Measurements from ENCODE around the gene SNRPD2.
"Not testable (repeated sequence)": the region's sequence is repeated elsewhere in the genome, so short reads cannot be mapped to it uniquely, and the experiment has no call there.

Gene SNRPD2

GRCh38 chr19:45691516-45692186 lies at the start of gene SNRPD2:
TSS of gene SNRPD2 (minus strand) at chr19:45691953. CDS start at chr19:45691888, 65 bp downstream.
- DNase-seq (ENCODE audit: low read depth in 2 of 2, low spot score in 1 of 2): peak; percentile 83 to 89

- no peak for DNase-seq (ENCODE audit: low read depth in 2 of 2, low spot score in 1 of 2)
Observed at GRCh38 chr19:45739498-45740439, 48.0 kb upstream of the SNRPD2 start.

GRCh38 chr19:45733160-45733810 lies 41.5 kb upstream of the SNRPD2 start, which contains the start of gene MEIOSIN:
TSS of gene MEIOSIN (plus strand) at chr19:45733439. CDS start at chr19:45735377, 1,938 bp downstream.
- DNase-seq (ENCODE audit: low read depth in 2 of 2, low spot score in 1 of 2): no peak

GRCh38 chr19:45730368-45731288 lies 38.9 kb upstream of the SNRPD2 start, which contains the start of gene FBXO46:
TSS of gene FBXO46 (minus strand) at chr19:45730896. CDS start at chr19:45713495, 17,401 bp downstream.
- DNase-seq (ENCODE audit: low read depth in 2 of 2, low spot score in 1 of 2): peak; percentile 84 to 85

GRCh38 chr19:45729800-45730290 lies 38.1 kb upstream of the SNRPD2 start:
- DNase-seq (ENCODE audit: low read depth in 2 of 2, low spot score in 1 of 2): no peak

- not testable (repeated sequence) for DNase-seq (ENCODE audit: low read depth in 2 of 2, low spot score in 1 of 2)
Observed at GRCh38 chr19:45728683-45729082, 36.9 kb upstream of the SNRPD2 start.

- DNase-seq (ENCODE audit: low read depth in 2 of 2, low spot score in 1 of 2): not testable (repeated sequence)
Observed at GRCh38 chr19:45720065-45720464, 28.3 kb upstream of the SNRPD2 start.

GRCh38 chr19:45717983-45718650 lies 26.4 kb upstream of the SNRPD2 start:
- no peak for DNase-seq (ENCODE audit: low read depth in 2 of 2, low spot score in 1 of 2)

- peak; percentile 91 to 96 for DNase-seq (ENCODE audit: low read depth in 2 of 2, low spot score in 1 of 2)
Observed at GRCh38 chr19:45717131-45717982, 25.6 kb upstream of the SNRPD2 start.

GRCh38 chr19:45716359-45717130 lies 24.8 kb upstream of the SNRPD2 start:
- DNase-seq (ENCODE audit: low read depth in 2 of 2, low spot score in 1 of 2): no peak

GRCh38 chr19:45715139-45715538 lies 23.4 kb upstream of the SNRPD2 start:
- DNase-seq (ENCODE audit: low read depth in 2 of 2, low spot score in 1 of 2): no peak

GRCh38 chr19:45713141-45713540 lies 21.4 kb upstream of the SNRPD2 start:
- DNase-seq (ENCODE audit: low read depth in 2 of 2, low spot score in 1 of 2): no peak

GRCh38 chr19:45712699-45713067 lies 20.9 kb upstream of the SNRPD2 start:
- no peak for DNase-seq (ENCODE audit: low read depth in 2 of 2, low spot score in 1 of 2)

- no peak for DNase-seq (ENCODE audit: low read depth in 2 of 2, low spot score in 1 of 2)
Observed at GRCh38 chr19:45711851-45712698, 20.3 kb upstream of the SNRPD2 start.

- DNase-seq (ENCODE audit: low read depth in 2 of 2, low spot score in 1 of 2): no peak
Observed at GRCh38 chr19:45710356-45711130, 18.8 kb upstream of the SNRPD2 start.

GRCh38 chr19:45705710-45706415 lies 14.1 kb upstream of the SNRPD2 start:
- DNase-seq (ENCODE audit: low read depth in 2 of 2, low spot score in 1 of 2): no peak

Measured in stimulated activated CD8-positive, alpha-beta memory T cell treated with anti-CD3 and anti-CD28 coated beads, Interleukin-4, amount 100 ng/mL, for 4 hours (primary cell).